Measurements from ENCODE around the gene RPS6KA1.

DNA sequence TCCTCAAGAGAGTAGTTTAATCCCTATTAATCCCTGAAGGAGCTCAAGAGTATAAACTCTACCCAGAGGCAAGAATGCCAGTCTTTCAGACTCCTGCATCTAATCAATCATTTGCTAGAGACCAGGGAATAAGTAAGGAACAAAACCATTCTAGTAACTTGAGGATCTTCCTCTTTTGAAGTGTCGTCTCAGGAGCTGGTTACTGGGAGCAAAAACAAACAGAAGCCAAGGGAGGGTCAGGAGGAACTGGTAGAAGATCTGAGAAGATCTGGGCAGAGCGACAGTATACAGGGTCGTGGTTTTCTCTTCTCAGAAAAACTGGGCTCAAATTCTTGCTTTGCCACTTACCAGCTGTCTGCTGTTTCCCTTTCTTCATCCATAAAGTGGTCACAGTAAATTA is 69.3 kb downstream of the RPS6KA1 start:
- TF ChIP-seq, protein P1, sequence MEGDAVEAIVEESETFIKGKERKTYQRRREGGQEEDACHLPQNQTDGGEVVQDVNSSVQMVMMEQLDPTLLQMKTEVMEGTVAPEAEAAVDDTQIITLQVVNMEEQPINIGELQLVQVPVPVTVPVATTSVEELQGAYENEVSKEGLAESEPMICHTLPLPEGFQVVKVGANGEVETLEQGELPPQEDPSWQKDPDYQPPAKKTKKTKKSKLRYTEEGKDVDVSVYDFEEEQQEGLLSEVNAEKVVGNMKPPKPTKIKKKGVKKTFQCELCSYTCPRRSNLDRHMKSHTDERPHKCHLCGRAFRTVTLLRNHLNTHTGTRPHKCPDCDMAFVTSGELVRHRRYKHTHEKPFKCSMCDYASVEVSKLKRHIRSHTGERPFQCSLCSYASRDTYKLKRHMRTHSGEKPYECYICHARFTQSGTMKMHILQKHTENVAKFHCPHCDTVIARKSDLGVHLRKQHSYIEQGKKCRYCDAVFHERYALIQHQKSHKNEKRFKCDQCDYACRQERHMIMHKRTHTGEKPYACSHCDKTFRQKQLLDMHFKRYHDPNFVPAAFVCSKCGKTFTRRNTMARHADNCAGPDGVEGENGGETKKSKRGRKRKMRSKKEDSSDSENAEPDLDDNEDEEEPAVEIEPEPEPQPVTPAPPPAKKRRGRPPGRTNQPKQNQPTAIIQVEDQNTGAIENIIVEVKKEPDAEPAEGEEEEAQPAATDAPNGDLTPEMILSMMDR (optimal IDR thresholded peaks at IDR 0.05 in 1 of 3, IDR thresholded peaks at IDR 0.05 in 1 of 3, conservative IDR thresholded peaks at IDR 0.05 in 1 of 3; ENCODE audit: extremely low read depth in 1 of 3, insufficient read depth in 2 of 3, low read length in 3 of 3): no peak
- no peak for TF ChIP-seq EZH2 (IDR thresholded peaks at IDR 0.05; ENCODE audit: low read length)
